Myocyte (in vitro differentiated cells): Measurements from ENCODE around the gene ABCC6. TPM values are rescaled to one million over a fixed set of nuclear protein-coding genes. Genes with fewer than 3 reads are reported as not detected.
"Not testable (repeated sequence)": the region's sequence is repeated elsewhere in the genome, so short reads cannot be mapped to it uniquely, and the experiment has no call there.

Experiments
- DNase-seq: peaks from one replicate; pipeline ENCODE4 v3.0.0-alpha.2; 2012; ENCODE audit warnings: low read depth
- total RNA-seq: library from RNA; depleted of rRNA; stranded (reverse); fragments of >200 nt; gene quantifications from 2 replicates; pipeline ENCODE4 v1.2.3, GENCODE V29; 2014

Gene ABCC6
- total RNA-seq, 1 donor from 2014 or later = 0.43 TPM

DNA sequence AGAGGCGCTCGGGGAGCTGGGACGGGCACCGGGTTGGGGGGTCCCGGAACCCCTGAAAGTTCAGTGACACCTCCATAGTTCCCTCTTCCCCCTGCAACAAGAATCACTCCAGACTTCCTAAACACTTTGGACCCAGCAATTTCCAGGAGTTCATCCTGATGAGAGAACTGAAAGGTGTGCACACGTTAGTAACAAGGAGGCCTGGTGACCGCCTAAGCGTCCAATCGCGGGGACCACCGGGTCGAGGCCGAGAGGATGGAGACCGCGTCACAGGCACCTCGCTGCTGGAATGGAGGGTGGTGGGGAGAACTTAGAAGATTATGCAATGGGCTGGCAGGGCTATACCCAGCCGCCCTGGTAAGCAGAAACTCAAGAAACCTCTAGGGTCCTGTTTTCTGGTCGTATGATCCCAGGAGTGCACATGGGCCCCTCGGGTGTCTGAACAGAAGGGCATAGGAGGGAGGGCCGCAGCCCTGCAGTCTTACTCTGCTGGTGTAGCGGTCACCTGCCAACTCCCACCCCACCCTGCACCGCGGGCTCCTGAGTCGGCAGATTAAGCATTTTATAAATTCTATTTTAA lies 458 bp upstream of the ABCC6 start:
- DNase-seq = not testable (repeated sequence)

DNA sequence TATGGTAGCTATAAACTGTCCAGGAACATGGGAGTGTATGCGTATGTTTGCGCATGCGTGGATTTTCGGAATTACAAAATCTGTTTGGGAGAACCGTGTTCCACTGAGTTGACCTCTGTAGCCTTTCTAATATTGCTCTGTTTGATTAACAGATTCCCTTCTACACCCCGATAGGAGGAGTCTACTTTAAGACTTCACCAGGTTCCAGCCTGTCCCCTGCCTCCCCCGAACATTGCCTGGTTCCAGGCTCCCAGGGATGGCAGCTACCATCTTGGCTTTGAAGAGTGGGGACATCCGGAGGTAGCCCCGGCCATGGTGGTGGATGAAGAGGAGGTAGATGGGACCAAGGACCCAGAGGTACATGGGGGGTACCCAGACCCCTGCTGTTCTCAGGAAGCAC lies 1.9 kb downstream of the ABCC6 start:
- DNase-seq = not testable (repeated sequence)

DNA sequence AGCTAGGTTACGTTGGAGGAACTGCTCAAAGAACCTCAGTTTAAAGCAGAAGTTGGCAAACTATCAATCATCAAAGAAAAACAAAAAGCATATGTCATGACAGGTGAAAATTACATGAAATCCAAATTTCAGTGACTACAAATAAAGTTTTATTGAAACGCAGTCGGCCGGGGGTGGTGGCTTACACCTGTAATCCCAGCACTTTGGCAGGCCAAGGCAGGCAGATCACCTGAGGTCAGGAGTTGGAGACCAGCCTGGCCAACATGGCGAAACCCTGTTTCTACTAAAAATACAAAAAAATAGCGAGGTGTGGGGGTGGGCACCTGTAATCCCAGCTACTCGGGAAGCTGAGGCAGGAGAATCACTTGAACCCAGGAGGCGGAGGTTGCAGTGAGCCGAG lies 2.8 kb downstream of the ABCC6 start:
- not testable (repeated sequence) for DNase-seq

DNA sequence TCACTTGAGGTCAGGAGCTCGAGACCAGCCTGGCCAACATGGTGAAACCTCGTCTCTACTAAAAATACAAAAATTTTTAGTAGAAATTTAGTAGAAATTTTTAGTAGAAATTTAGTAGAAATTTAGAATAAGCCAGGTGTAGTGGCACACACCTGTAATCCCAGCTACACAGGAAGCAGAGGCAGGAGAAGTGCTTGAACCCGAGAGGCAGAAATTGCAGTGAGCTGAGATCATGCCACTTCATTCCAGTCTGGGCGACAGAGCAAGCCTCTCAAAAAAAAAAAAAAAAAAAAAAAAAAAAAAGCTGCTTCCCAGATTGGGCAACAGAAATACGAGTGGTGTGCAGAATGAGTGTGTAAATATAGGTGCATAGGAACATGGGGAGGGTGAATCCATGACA lies 4.5 kb downstream of the ABCC6 start:
- DNase-seq = not testable (repeated sequence)

DNA sequence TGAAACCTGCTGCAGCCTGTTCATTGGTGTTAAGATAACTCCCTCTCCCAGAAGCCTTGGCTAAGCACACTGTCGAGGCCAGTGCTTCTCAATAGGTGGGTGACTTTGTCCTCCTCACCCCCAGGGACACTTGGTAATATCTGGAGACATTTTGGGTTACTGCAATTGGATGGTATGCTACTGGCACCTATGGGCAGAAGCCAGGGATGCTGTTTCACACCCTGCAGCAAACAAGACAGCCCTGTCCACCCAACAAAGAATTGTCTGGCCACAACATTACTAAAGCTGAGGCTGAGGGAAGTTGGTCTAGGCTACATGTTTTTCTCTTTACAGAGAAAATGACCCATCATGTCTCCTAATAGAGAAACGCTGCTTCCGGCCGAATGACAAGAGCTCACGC lies 4.9 kb downstream of the ABCC6 start:
- not testable (repeated sequence) for DNase-seq

DNA sequence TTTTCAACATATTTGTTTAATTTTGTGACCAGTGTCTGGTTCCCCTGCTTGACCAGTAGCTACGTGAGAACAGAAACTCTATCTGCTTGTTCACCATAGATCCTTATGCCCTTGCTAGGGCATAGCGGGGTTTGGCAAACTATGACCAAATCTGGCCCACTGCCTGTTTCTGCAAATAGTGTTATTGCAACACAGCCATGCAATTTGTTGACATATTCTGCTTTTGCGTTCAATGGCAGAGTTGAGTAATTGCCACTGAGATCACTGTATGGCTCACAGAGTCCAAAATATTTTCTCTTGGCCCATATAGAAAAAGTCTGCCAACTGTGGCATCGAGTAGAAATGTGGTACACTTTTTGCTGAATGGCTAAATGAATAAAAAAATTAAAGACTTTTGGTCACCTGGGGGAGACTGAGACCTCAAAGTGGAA lies 9.4 kb downstream of the ABCC6 start:
- DNase-seq = peak; percentile 6

DNA sequence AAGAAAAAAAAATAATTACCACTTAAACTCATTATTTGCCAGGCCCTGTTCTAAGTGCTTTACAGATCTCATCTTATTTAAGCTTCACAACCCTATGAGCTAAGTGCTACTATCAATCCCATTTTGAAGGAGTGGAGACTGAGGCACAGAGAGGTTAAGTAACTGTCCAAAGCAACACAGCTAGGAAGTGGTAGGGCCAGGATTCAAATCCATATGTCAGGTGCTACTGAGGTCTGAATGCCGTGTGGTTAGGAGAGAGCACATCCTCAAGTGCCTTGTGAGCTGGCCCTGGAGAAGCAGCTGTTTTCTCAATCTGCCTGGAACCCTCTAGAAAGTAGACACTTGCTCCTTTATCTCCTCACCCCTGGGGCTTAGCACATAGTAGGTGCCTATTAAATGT lies 11.9 kb downstream of the ABCC6 start:
- not testable (repeated sequence) for DNase-seq

DNA sequence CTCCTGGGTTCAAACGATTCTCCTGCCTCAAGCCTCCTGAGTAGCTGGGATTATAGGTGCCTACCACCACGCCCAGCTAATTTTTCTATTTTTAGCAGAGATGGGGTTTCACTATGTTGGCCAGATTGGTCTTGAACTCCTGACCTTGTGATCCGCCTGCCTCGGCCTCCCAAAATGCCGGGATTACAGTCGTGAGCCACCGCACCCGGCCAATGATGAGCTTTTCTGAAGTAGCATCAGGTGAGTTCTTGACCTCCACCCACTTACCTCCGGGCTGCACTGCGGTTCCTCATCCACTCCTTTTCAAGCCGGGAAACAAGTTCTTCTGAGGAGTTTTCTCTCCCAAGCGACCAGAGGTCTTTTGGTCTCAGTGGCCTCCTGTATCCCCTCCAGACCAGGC lies 14.8 kb downstream of the ABCC6 start:
- not testable (repeated sequence) for DNase-seq

DNA sequence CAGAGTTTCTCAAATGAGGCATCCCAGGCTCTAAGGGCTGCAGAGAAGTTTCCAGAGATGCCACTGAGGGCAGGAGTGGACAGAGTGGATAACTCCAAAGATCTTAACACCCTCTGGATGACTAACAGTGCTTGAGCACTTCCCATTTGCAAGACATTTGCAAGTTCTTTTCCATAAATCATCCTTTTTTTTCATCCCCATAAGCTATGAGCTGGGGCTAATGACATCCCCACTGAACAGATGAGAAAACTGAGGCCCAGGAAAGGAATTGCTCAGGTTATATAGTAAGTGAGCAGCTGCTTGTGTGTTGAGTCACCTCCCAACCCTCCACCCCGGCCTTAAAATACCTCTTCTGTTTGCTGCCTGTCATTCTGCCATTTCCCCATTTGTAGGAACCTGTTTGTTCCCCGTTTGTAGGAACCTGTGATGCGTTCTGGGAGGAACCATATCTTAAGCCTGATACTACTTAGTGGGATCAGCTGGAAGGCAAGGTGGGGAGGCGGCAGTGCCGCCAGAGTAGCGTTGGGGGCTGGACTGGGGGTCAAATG lies 15.4 kb downstream of the ABCC6 start:
- not testable (repeated sequence) for DNase-seq

DNA sequence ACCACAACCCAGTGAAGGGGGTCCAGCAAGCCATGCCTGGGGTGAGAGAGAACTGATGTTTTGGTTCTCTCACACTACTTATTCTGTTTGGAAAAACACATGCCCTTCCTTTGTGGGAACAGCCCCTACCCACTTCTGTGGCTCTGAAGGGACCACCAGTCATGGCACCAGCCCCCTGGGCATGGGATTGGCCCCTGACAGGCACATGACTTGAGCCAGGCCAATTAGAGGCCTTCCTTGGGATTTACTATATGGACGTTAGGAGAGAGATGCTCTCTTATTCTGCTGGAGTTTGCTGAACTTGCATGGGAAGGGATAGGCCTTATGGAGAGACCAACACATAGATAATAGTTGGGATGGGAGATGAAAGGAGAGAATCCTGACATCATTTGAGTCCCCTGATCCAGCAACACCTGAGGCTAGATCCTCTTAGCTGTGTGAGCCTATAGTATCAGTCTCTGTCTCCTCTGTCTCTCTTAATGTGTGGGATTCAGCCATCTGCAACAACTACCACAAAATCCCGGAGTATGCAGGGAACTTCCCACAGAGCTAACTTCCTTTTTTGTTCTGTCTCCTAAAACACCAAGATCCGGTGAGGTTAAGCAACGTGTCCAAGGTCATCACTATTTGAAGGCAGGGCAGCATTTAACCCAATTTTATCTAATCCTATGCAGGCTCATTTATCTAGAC lies 16.1 kb downstream of the ABCC6 start:
- not testable (repeated sequence) for DNase-seq

DNA sequence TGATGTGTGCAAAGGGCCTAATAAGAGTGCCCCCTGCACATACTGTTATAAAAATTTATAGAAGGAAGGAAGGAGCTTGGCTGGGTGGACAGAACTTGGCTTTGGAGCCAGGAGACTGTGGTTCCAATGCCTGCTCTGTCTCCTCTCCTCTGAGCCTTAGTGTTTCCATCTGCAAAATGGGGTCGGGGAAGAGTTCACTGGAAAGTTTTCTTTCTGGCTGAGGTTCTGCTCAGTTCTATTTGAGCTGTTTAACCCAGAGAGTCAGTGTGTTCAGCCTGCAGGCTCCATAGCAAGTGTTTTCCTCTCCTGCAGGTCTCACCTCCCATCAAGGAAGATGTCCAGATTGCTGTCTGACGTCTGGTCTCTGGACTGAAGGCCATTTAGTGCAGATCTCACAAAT lies 17.4 kb downstream of the ABCC6 start:
- not testable (repeated sequence) for DNase-seq

DNA sequence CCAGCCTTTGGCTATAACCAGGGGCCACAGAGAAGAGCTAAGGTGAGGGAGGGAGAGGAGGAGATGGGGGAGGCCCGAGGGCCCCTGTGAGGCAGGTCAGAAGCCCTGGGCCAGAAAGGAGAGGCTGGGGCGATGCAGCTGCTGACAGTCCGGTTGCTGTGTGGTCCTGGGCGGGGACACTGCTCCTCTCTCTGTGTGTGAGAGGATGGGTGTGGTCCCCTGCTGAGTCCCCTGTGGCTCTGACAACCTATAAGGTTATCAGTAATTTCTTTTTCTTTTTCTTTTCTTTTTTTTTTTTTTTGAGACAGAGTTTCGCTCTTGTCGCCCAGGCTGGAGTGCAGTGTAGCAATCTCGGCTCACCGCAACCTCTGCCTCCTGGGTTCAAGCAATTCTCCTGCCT lies 18.7 kb downstream of the ABCC6 start:
- DNase-seq = not testable (repeated sequence)

DNA sequence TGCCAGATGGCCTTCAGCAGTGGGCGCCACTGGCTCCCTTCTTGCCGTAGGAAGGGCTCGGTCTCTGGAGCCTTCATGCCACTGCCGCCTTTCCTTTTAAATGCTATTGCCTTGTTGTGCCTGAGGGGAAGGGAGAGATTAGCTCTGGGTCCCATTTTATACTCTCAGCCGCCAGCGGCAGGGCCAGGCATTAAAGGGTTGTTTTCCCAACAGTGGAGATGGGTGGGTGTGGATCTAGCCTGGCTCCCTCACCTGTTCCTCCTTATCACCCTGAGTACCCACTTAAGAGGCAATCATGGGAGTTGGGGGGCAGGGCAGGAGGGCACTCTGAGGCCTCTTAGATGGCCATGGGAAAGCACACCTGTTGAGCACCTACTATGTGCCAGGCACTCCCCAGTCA lies 19.8 kb downstream of the ABCC6 start:
- DNase-seq = not testable (repeated sequence)

DNA sequence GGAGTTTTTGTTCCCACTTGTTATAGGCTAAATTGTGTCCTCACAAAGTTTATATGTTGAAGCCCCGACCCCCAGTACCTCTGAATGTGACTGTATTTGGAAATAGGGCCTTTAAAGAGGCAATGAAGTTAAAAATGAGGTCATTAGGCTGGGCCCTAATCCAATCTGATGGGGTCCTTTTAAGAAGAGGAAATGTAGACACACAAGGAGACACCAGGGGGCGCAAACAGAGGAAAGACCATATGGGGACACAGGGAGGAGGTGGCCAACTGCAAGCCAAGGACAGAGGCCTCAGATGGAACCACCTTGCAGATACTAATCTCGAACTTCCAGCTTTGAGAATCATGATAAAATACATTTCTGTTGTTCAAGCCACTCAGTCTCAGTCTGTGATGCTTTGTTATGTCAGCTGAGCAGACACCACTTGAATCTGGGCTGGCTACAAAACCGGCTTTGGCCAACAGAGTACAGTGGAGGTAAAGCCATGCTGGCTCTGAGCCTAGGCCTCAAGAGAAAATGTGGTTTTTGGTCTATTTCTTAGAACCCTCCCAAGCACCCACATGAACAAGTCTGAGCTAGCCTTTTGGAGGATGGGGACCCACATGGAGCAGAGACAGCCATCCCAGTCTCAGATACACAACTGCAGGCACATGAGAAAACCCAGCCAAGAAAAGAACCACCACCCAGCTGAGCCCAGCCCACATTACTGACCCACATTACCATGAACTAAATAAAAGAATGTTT lies 20.7 kb downstream of the ABCC6 start:
- peak; percentile 46 for DNase-seq

DNA sequence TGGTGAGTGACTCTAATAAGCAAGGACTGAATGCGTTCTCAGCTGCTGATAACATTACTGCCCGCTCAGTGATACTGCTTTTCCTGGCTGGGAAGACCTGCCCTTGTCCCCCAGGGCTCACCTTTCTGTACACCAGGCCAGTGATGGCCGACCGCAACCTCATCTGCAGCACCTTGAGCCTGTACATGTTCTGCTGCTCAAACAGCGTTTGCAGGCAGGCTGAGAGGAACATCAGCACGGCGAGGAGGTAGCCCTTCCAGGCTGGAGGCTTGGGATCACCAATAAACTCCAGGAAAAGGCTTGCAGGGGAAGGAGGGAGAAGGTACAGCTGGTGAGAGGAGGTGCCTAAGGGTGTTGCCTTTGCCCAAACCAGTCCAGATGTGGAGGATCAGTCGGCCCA lies 21.4 kb downstream of the ABCC6 start:
- not testable (repeated sequence) for DNase-seq

DNA sequence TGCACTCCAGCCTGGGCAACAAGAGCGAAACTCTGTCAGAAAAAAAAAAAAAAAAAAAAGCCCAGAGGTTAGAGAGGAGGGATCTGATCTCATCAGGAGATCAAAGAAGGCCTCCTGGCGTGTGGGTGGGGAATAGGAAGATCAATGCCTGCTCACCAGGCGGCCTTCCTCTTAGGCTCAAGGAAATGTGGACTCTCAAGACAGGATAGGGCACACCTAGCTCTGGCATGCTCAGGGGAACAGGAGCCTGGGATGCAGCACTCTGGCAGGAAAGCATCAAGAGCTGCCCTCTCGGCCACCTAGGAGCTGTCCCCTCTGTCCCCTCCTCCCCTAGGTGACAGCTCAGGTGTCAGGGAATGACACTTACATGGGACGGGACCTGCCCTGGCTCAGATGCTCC lies 22.9 kb downstream of the ABCC6 start:
- not testable (repeated sequence) for DNase-seq

DNA sequence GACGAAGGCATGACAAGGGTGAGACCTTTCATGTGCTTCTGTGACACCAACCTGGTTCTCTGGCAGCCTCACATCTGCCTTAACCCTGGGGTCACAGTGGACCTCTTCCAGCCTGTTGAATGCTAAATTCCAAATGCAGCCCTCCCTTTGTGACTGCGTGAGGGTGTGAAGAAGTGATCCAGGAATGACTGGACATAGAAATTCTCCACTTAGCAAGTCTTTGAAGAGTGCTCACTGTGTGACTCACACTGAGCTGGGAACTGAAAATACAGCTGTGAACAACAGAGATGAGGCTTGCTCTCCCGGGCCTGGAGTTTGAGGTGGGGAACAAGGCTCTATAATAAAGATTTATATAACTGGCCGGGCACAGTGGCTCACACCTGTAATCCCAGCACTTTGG lies 23.9 kb downstream of the ABCC6 start:
- DNase-seq = peak; percentile 26

DNA sequence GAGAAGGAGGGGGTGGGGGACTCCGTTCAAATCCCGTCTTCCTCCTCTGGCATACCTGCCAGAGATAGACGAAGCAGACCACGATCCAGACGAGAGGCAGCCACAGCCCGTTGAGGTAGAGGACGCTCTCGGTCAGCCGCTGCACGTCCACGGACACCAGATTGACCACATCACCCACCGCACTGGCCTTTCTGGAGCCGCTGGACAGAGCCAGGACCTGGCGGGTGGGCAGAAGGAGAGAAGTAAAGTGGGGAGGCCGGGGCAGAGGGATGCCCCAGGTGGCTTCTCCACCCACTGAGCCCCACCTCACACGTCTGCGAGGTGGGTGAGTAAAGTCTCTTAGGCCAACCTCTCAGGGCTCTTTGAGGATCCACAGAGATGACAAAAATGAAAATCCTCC lies 25.3 kb downstream of the ABCC6 start:
- DNase-seq = no peak

DNA sequence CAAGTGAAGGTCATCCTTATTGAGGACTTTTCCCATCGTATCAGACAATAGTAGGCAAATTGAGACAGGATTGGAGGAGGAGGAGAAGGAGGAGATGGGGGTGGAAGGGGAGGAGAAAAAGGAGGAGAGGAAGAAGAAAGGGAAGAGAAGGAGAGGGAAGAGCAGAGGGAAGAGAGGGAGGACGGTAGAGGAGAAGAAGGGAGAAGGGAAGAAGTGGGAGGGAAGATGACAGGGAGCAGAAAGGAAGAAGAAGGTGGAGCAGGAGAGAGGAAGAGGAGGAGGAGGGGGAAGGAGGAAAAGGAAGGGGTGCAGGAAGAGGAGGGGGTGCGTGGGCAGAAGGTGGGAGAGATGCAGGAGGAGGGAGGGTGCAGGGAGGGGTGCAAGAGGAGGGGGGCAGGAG lies 26.0 kb downstream of the ABCC6 start:
- DNase-seq = no peak

DNA sequence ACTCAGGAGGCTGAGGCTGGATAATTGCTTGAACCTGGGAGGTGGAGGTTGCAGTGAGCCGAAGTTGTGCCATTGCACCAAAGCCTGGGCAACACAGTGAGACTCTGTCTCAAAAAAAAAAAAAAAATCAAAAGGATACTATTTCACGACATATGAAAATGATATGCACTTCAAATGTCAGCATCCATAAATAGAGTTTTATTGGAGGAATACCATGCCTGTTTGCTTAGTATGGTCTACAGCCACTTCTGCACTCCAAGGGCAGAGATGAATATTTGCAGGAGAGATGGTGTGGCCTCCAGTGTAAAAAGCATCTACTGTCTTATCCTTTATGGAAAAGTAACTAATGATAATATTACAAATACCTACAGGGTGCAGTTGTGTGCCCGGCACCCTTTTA lies 27.2 kb downstream of the ABCC6 start:
- no peak for DNase-seq

DNA sequence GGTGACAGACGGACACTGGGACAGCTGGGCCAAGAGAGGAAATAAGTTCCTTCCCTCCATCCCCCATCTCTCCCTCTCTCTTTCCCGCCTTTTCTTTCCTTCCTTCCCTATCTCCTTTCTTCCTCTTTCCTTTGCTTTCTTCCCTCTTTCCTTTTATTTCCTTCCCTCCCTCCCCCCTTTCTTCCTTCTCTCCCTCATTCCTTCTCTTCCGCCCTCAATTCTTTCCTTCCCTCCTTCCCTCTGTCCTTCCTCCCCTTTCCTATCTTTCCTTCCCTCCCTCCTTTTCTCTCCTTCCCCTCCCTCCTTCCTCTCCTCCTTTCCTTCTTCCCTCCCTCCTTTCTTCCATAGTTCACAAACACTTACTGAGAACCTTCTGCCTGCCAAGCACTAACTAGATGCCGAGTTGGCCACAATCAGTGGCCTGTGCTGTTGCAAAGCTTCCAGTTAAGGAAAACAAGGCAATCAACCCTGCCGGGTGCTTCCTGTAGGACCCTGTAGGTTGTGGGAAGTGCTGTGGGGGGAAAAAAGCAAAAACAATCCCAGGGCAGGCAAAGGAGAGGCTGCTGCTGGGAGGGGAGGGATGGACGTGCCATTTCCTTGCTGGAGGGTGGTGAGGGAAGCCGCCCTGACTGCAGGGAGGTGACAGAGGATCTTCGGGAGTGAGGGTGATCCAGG lies 31.7 kb downstream of the ABCC6 start:
- no peak for DNase-seq

DNA sequence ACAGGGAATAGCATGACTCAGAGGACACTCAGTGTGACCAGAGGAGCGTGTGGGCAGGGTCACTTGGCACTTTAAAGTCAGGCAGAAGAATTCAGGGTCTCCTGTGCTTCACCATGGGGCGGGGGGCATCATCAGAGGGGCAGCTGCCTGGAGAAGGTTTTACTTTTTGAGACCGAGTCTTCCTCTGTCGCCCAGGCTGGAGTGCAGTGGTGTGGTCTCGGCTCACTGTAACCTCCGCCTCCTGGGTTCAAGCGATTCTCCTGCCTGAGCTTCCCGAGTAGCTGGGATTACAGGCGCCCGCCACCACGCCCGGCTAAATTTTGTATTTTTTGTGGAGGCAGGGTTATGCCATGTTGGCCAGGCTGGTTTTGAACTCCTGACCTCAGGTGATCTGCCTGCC lies 32.3 kb downstream of the ABCC6 start:
- DNase-seq = not testable (repeated sequence)
